ENCODE results near the gene PIEZO2.

PIEZO2 gene

GRCh38 chr18:11021477-11021876, 127.9 kb downstream of the PIEZO2 start:
- DNase-seq, result no peak

- no peak for DNase-seq
Measured at GRCh38 chr18:11020877-11021414, 128.4 kb downstream of the PIEZO2 start.

GRCh38 chr18:11020161-11020853, 129.1 kb downstream of the PIEZO2 start:
- DNase-seq, result no peak

- DNase-seq, result no peak
Measured at GRCh38 chr18:11019295-11020105, 129.9 kb downstream of the PIEZO2 start.

GRCh38 chr18:11009869-11010268, 139.5 kb downstream of the PIEZO2 start:
- no peak for DNase-seq

GRCh38 chr18:11009147-11009546, 140.2 kb downstream of the PIEZO2 start:
- no peak for DNase-seq

GRCh38 chr18:11008505-11008904, 140.9 kb downstream of the PIEZO2 start:
- no peak for DNase-seq

- DNase-seq, result no peak
Measured at GRCh38 chr18:11005528-11005927, 143.8 kb downstream of the PIEZO2 start.

- no peak for DNase-seq
Measured at GRCh38 chr18:11004951-11005350, 144.4 kb downstream of the PIEZO2 start.

- no peak for DNase-seq
Measured at GRCh38 chr18:11004294-11004693, 145.1 kb downstream of the PIEZO2 start.

- no peak for DNase-seq
Measured at GRCh38 chr18:11002796-11003195, 146.6 kb downstream of the PIEZO2 start.

- DNase-seq, result no peak
Measured at GRCh38 chr18:11002277-11002676, 147.1 kb downstream of the PIEZO2 start.

- no peak for DNase-seq
Measured at GRCh38 chr18:11000071-11000470, 149.3 kb downstream of the PIEZO2 start.

GRCh38 chr18:10997885-10998284, 151.5 kb downstream of the PIEZO2 start:
- no peak for DNase-seq

GRCh38 chr18:10995550-10995949, 153.8 kb downstream of the PIEZO2 start:
- no peak for DNase-seq

- no peak for DNase-seq
Measured at GRCh38 chr18:10989486-10989885, 159.9 kb downstream of the PIEZO2 start.

- DNase-seq, result no peak
Measured at GRCh38 chr18:10985689-10986088, 163.7 kb downstream of the PIEZO2 start.

GRCh38 chr18:10979411-10979810, 170.0 kb downstream of the PIEZO2 start:
- no peak for DNase-seq

- no peak for DNase-seq
Measured at GRCh38 chr18:10977042-10977441, 172.3 kb downstream of the PIEZO2 start.

- no peak for DNase-seq
Measured at GRCh38 chr18:10973567-10974203, 175.7 kb downstream of the PIEZO2 start.

- DNase-seq, result no peak
Measured at GRCh38 chr18:10971717-10972116, 177.7 kb downstream of the PIEZO2 start.

- no peak for DNase-seq
Measured at GRCh38 chr18:10965119-10965518, 184.2 kb downstream of the PIEZO2 start.

GRCh38 chr18:10953672-10954071, 195.7 kb downstream of the PIEZO2 start:
- no peak for DNase-seq

Data from GDM1 (cell line).